ENCODE measurements around the gene BRI3.

BRI3 gene, protein sequence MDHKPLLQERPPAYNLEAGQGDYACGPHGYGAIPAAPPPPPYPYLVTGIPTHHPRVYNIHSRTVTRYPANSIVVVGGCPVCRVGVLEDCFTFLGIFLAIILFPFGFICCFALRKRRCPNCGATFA

GRCh38 chr7:98280791-98281756 is at the start of gene BRI3:
TSS of gene BRI3 (plus strand) at chr7:98281686. CDS start at chr7:98281796, 110 bp downstream.
- peak; percentile 90 to 93 (median 92) for DNase-seq

- no peak for DNase-seq
Observed at GRCh38 chr7:98232263-98232585, 49.3 kb upstream of the BRI3 start.

GRCh38 chr7:98232799-98233198 is 48.7 kb upstream of the BRI3 start:
- no peak for DNase-seq

- DNase-seq: no peak
Observed at GRCh38 chr7:98233219-98234070, 48.0 kb upstream of the BRI3 start.

- DNase-seq: no peak
Observed at GRCh38 chr7:98234429-98235147, 46.9 kb upstream of the BRI3 start.

DNA sequence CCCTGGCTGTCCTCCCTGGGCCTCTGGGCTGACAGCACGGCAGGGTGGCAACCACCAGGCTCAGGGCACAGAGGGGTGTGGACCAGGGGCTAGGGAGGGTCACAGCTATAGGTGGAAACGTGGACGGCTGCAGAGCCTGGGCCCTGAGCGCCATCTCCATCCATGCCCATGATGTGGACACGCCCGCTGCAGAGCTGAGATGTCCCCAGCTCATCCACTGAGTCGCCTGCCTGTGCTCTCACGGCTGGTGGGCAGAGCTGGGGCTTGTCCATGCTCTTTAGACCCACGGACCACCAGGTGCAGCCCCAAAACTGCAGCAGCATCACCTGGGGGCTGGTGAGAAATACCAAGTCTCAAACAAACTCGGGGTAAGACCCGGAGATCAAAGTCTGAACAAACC is 45.6 kb upstream of the BRI3 start:
- DNase-seq: no peak

DNA sequence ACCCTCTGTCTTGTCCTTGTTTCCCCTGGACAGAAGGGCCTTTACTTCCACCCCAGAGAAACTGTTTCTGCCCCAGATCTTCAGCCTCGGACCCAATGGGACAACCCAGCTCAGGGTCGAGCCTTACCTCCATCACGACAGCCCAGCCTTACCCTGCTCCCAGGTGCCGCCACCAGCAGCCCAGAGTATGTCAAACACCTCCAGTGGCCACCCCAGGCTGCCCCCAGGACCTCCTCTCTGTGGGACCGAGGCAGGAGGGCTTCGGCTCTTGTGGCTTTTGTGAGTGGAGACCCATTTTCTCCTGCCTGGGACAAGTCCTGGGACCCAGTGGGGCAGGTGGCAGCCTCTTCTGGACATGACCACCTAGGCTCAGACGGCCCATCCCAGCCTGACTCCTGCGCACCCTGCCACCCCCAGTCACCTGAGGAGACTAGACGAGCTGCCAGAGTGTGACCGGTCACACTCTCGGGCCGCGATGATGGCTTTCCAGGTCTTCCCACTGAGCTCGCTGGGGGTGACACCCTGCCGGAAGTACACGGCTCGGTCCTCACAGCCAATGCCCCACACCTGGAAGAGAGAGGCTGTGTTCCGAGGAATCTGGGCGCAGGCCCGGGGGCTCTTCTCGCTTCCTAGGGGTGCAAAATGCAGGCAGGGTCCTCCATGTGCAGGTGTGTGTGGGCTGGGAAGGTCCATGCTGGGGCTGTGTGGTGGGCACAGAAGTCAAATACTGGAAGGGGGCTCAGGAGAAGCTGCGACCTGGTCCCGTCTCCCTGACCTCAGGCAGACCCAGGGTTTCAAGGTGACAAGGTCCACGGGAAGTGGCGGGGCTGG is 44.9 kb upstream of the BRI3 start:
- no peak for DNase-seq

DNA sequence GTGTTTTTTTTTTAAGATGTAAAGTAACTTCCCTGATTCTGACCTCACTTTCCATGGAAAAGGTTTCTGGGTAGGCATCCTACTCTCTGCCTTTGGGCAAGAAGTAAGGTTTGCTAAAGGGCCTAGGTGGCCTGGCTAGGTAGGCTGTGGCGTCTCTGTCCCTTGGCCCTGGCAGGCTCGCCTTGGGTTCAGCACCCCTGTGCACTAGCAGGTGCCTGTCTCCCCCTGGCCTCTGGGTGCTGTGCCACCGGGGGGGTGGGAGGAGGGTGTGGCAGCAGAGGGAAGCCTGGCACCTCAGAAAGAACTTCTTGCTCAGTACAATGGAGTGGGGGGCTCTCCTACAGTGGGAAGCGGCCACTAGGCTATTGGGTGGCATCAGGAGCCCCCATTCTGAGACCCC is 43.4 kb upstream of the BRI3 start:
- DNase-seq: no peak

DNA sequence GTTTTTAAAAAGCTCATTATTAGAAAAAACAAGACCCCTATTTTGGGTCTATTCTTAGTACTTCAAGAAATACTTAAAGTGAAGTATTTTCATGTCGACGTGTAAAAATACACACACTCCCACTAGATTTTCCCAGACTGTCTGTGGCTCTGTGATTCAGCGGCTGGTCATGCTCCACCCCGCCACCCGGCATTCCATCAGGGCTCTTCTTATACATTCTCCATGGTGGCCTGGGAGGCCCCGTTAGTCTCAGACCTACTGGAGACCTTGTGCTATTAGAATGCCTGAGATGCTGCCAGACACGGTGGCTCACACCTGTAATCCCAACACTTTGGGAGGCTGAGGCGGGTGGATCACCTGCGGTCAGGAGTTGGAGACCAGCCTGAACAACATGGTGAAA is 42.5 kb upstream of the BRI3 start:
- no peak for DNase-seq

GRCh38 chr7:98240961-98241673 is 40.4 kb upstream of the BRI3 start:
- no peak for DNase-seq

- DNase-seq: no peak
Observed at GRCh38 chr7:98241674-98242241, 39.7 kb upstream of the BRI3 start.

DNA sequence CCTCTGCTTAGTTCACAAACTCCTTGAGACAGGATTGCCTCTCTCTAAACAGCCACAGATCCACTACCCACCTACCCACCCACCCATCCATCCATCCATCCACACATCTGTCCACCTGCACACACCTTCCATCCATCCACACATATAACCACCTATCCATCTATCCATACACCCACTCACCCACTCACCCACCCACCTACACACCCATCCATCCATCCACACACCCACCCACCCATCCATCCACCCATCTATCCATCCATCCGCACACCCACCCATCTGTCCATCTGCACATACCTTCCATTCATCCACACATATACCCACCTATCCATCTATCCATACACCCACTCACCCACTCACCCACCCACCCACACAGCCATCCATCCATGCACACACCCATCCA is 39.1 kb upstream of the BRI3 start:
- no peak for DNase-seq

DNA sequence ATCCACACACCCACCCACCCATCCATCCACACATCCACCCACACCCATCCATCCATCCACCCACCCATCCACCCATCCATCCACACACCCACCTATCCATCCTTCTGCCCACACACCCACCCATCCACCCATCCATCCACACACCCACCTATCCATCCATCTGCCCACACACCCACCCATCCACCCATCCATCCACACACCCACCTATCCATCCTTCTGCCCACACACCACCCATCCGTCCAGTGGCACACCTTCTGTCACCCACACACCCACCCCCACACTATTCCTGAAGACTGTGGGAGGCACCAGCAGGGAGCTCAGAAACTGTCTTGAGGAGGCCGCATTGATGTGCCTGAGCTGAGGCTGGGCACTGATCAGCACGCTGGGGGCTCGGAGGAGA is 38.6 kb upstream of the BRI3 start:
- no peak for DNase-seq

GRCh38 chr7:98244871-98245270 is 36.6 kb upstream of the BRI3 start:
- no peak for DNase-seq

DNA sequence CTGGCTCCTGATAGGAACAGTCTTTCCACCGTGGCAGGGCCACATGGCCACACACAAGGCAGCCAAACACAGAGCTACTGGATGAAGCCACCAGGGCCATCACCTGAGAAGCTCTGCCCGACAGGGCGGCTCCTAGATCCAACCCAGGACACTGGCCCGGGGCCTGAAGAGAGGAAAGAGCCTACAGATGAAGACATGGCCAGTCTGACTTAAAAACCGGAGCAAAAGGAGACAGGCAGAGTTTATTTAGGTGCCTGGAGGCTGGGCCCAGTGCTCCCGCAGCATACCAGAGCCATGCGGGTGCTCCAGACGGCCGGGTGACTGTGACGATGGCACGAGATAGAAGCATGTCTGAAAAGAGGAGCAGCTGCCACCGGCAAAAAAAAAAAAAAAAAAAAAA is 33.3 kb upstream of the BRI3 start:
- no peak for DNase-seq

GRCh38 chr7:98249106-98249505 is 32.4 kb upstream of the BRI3 start:
- DNase-seq: no peak

- peak in 2 of 4 experiments; percentile 20 to 35 for DNase-seq
Observed at GRCh38 chr7:98250789-98251188, 30.7 kb upstream of the BRI3 start.

- DNase-seq: peak in 2 of 4 experiments; percentile 25 to 37
Observed at GRCh38 chr7:98251231-98251600, 30.3 kb upstream of the BRI3 start.

DNA sequence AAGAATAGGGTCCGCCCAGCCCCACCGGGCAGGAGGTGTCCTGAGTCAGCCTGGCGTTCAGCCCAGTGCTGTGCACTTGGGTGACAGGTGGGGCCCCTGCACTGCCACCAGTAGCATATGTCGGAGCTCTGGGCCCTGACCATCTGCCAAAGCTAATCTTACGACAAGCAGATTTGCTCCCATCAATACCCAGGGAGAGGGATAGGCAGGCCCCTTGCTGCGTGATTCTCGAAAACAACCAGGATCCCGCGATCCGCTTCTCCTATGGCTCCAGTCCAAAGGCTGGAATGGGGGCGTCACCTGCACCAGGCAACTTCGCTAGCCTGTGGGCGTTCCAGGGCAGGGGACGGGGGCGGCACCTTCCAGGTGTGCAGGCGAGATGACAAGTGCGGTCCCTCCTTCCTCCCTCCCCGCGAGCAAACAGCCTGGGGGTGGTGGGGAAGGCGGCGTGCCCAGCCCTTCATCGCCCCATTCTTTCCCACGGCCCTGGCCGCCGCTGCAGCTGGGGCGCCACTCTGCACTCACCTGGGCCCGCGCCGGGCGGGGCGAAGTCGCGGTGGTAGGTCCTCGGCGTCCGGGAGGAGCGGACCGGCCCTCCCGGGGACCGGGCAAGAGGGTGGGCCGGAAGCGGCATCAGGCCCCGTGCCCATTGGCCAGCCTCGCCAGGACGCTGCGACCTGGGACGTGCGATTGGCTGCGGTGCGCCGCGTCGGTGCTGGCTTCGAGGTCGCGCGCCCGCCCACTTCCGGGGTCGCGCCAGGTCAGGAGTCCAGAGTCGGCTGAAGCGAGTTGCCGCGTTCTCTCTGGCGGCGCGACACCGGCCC is 29.7 kb upstream of the BRI3 start, which contains the start of gene TECPR1:
TECPR1 (minus strand) TSS at position 632 of the 824 bp plus-strand sequence. CDS start 6,086 bp downstream, outside the sequence.
- peak; percentile 69 to 82 (median 77) for DNase-seq

Data from activated CD4-positive, CD25-positive, alpha-beta regulatory T cell (primary cell).